ENCODE data around the gene SPTBN2. TPM values are rescaled to one million over a fixed set of nuclear protein-coding genes. Genes with fewer than 3 reads are reported as not detected.

SPTBN2 gene
- total RNA-seq, 2 experiments from 2014 or later, result not detected

Other genes with a start within 250 kb of the SPTBN2 start
- 10 to 100 TPM; 16.9 to 17.7 TPM for gene DPP3, start 248.8 kb downstream of the SPTBN2 start, total RNA-seq
- gene BBS1, start 218.6 kb downstream of the SPTBN2 start, total RNA-seq, result 10 to 100 TPM; 11.7 to 11.9 TPM
- 10 to 100 TPM; 17.0 to 18.4 TPM for gene ZDHHC24, start 183.2 kb downstream of the SPTBN2 start, total RNA-seq
- under 1 TPM; 0.14 to 0.22 TPM for gene ACTN3, start 182.3 kb downstream of the SPTBN2 start, total RNA-seq
- gene CTSF, start 160.6 kb downstream of the SPTBN2 start, total RNA-seq, result 10 to 100 TPM; 16.0 to 16.8 TPM
- gene CCDC87, start 136.2 kb downstream of the SPTBN2 start, total RNA-seq, result under 1 TPM; 0.22 to 0.25 TPM
- gene CCS, start 136.0 kb downstream of the SPTBN2 start, total RNA-seq, result 10 to 100 TPM; 25.4 to 26.3 TPM
- gene RBM14, start 112.6 kb downstream of the SPTBN2 start, total RNA-seq, result 100 to 1,000 TPM; 239 to 250 TPM
- gene RBM4, start 90.5 kb downstream of the SPTBN2 start, total RNA-seq, result 100 to 1,000 TPM; 194 to 197 TPM
- gene RBM4B, start 51.3 kb downstream of the SPTBN2 start, total RNA-seq, result 1 to 10 TPM; 3.8 to 5.1 TPM
- 10 to 100 TPM; 60.1 to 63.0 TPM for gene RCE1, start 114.2 kb upstream of the SPTBN2 start, total RNA-seq
- 1 to 10 TPM; 1.6 to 2.5 TPM for gene LRFN4, start 127.8 kb upstream of the SPTBN2 start, total RNA-seq
- 1 to 10 TPM; 5.1 to 7.1 TPM for gene PC, start 229.2 kb upstream of the SPTBN2 start, total RNA-seq
- not detected for gene C11orf86, start 246.1 kb upstream of the SPTBN2 start, total RNA-seq

Measured in CD4-positive, alpha-beta T cell (primary cell).